GM12874 (cell line): ENCODE measurements around the gene ALK.

ENCODE experiments used
- TF ChIP-seq, protein P1 (sequence below): IDR thresholded peaks from 2 replicates; pipeline ENCODE4 v1.5.1; 2011; ENCODE audit warnings: low read depth, mild to moderate bottlenecking, control low read depth, low read length, moderate library complexity; ENCODE audit not compliant: insufficient read depth

The ALK gene

DNA sequence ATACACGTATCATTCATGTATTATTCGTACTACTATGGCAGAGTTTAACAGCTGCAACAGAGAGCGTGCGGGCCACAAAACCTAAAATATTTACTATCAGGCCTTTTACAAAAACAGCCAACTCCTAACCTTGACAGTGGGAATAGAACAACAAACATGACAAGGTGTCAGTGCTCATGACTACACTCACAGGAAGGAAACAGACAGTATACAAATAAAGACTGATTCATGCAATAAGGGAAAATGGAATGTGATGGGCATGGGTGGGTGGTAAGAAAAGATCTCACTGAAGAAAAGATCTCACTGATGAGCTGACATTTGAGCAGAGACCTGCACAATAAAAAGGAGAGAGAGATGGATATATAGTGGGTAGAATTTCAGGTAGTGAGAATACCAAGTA is 347.8 kb downstream of the ALK start:
- TF ChIP-seq, protein P1, sequence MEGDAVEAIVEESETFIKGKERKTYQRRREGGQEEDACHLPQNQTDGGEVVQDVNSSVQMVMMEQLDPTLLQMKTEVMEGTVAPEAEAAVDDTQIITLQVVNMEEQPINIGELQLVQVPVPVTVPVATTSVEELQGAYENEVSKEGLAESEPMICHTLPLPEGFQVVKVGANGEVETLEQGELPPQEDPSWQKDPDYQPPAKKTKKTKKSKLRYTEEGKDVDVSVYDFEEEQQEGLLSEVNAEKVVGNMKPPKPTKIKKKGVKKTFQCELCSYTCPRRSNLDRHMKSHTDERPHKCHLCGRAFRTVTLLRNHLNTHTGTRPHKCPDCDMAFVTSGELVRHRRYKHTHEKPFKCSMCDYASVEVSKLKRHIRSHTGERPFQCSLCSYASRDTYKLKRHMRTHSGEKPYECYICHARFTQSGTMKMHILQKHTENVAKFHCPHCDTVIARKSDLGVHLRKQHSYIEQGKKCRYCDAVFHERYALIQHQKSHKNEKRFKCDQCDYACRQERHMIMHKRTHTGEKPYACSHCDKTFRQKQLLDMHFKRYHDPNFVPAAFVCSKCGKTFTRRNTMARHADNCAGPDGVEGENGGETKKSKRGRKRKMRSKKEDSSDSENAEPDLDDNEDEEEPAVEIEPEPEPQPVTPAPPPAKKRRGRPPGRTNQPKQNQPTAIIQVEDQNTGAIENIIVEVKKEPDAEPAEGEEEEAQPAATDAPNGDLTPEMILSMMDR = no peak

DNA sequence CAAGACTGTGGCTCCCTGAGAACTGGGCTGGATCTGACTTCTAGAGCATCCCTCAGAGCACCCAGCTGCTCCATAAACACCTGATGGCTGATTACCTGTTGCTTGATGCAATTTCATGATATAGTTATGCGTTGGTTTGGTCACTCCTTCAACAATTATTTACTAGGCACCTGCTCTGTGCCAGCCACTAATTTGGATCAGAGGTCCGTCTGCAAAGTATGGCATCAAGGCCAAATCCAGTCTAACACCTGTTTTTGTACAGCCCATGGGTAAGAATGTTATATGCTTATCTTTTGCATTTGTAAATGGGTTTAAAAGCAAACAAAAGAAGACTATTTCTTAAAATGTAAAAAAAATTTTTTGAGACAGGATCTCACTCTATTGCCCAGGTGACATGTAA is 348.2 kb downstream of the ALK start:
- TF ChIP-seq, protein P1 = no peak

DNA sequence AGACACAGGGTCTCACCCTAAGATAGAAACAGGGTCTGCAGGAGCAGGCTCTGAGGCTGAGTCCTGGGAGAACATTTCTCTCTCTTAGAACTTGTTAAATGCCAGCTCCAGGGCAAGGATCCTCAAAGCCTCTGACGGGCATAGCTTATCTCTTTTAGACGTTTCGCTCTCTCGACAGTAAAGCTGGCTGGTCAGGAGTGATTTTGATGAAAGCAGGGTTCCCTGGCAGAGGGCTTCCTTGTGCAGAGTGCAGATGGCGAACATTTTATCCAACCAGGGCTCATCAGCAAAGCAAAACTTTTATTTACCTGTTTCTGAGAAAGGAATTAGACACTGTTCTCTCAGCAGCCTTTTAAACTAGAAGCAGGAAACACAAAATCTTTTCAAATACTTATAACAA is 350.8 kb downstream of the ALK start:
- TF ChIP-seq, protein P1 = no peak

DNA sequence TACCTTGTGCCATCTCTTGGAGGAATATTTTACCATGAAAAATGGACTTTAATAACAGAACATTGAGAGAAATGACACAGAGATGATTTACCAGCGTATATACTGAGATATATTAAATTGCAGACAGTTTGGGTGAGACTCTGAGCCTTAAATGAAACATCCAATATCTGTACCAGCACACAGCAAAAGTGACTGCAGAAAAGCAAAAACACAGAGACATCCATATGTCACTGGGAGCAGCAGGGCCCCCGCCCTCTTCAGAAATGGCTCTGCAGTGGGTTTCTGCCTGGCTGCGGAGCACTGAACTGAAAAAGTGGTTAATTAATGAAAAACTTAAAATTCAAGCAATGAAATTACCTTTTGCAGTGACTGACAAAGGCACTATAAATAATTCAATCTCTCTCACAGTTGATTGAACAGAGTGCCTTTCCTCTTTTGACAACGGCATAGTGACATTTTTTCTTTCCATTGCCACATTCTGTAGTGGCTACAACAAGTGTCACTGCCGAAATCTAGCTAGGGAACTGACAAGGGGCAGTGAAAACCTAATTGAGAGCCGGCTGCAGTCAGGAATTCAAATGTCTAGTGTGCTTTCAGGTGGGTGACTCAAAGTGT is 353.4 kb downstream of the ALK start:
- TF ChIP-seq, protein P1 = no peak

DNA sequence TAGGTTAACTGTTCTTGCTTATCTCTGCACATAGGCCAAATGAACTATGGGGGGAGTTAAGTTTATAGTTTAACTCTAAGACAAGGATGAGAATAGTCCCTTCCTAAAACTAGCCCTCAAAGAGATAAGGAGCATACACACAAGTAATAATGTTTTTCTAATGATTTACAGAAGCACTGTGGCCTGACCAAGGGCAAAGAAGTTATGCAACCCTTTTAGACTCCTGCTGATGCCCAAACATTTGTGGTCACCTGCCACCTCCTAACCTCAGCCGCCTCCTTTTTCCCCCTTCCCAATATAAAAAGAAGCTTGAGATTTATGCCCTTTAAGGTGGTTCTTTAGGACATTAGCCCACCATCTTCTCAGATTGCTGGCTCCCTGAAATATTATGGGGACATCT is 357.7 kb downstream of the ALK start:
- TF ChIP-seq, protein P1 = no peak

DNA sequence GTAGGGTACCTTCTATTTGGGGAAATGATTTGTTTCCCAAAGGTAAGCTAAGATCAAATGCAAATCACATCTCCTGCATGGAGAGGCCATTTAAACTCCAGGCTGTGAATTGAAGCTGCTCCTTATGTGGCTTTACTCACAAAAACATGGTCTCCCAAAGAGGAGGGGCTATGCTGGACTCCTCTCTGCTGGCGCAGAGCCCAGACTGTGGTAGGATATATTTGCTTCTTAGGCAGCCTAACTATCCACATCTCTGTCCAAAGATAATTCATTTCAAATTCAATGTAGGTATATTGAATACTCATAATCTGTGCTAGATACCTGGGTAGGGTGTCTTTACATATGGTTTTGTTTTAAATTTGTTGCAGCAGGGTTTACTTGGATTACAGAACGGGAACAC is 358.5 kb downstream of the ALK start:
- TF ChIP-seq, protein P1 = no peak

DNA sequence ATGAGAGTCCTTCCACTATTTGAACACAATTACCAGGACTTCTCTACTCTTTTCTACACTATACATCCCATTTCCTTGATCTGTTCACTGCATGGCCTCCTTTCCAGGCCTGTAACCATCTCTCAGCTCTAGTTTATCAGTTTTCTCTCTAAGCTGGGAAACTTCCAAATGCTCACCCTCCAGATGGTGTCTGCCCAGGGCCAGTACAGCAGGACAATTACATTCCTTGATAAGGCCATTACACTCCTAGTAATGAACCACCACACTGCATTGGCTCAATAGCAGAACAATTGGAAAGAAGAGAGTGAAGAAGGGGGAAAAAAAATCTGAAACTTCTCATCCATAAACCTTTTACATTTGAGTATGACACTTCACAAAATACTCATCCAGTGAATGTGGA is 359.1 kb downstream of the ALK start:
- TF ChIP-seq, protein P1 = no peak
